ENCODE data around the gene TMTC1.

DNA sequence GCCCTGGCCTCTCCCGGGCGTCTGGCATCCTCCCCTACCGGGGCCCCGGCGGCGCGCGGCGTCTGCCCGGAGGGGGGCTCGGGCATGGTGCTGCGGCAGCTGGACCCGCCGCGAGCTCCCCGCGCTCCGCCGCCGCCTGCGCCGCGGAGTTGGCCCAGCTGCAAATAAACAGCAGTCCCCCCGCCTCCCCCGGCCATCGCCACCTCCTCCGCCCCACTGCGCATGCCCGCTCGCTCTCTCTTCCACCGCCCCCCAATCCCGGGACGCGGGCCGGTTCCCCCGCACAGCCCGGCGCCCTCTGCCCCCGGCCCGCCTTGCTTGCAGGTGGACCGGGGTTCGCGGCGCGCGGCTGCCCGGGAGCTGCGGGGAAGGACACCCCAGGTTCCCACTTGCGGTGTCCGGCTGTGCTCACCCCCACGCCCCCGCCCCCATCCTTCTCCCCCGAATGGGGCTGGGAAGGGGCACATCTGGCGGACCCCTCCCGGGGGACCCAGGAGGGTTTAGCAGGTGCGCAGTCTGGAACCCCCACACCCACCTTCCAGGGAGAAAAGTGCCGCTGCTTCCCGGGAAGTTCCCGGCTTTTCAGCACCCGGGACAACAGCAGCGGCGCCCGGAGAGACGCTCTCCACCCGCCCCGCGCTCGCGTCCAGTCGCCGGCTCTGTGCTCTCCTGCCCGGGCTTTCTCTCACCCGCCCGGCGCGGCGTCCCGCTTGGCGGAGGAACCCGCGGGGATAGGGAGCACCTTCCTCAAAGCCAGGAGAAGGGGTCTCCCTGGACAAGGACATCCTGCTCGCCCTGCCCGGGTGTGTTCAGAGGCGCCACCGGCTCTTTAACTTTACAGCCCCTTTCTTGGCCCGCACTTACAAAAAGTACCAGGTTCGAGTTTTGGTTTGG lies at the start of gene TMTC1:
- TF ChIP-seq POLR2AphosphoS5 (IDR thresholded peaks at IDR 0.05; ENCODE audit: low read depth) (peak; percentile 42), REST (IDR thresholded peaks at IDR 0.05; ENCODE audit: unreplicated experiment) (peak; percentile 52), EZH2phosphoT487 (IDR thresholded peaks at IDR 0.05; ENCODE audit: unreplicated experiment) (no peak), JUNB (IDR thresholded peaks at IDR 0.05; ENCODE audit: unreplicated experiment) (no peak), EZH2 (IDR thresholded peaks at IDR 0.05; ENCODE audit: low read depth, unreplicated experiment) (no peak), ZNF114 (CRISPR knock-in tag; IDR thresholded peaks at IDR 0.05) (no peak), STAT1 (IDR thresholded peaks at IDR 0.05; ENCODE audit: unreplicated experiment) (no peak), CREB1 (CRISPR knock-in tag; IDR thresholded peaks at IDR 0.05; ENCODE audit: low read depth) (no peak), NANOG (IDR thresholded peaks at IDR 0.05; ENCODE audit: borderline replicate concordance) (no peak), ETS1 (IDR thresholded peaks at IDR 0.05) (no peak), ZNF462 (CRISPR knock-in tag; IDR thresholded peaks at IDR 0.05) (no peak)
- TF ChIP-seq, protein P1, sequence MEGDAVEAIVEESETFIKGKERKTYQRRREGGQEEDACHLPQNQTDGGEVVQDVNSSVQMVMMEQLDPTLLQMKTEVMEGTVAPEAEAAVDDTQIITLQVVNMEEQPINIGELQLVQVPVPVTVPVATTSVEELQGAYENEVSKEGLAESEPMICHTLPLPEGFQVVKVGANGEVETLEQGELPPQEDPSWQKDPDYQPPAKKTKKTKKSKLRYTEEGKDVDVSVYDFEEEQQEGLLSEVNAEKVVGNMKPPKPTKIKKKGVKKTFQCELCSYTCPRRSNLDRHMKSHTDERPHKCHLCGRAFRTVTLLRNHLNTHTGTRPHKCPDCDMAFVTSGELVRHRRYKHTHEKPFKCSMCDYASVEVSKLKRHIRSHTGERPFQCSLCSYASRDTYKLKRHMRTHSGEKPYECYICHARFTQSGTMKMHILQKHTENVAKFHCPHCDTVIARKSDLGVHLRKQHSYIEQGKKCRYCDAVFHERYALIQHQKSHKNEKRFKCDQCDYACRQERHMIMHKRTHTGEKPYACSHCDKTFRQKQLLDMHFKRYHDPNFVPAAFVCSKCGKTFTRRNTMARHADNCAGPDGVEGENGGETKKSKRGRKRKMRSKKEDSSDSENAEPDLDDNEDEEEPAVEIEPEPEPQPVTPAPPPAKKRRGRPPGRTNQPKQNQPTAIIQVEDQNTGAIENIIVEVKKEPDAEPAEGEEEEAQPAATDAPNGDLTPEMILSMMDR (conservative IDR thresholded peaks at IDR 0.05; ENCODE audit: low read depth in 2 of 2): no peak
